GM08714 (cell line): ENCODE results near the gene CCNE1.
A peak's percentile ranks its signal among the peaks of the same experiment; 100 is the strongest.

Experiments used
- H3K4me3 ChIP-seq: fragments of 200-500 bp; sonication (Bioruptor generic); 2 replicates; pipeline ENCODE4 v1.5.1; 2014; ENCODE audit warnings: mild to moderate bottlenecking, low read length, inconsistent platforms
- ZNF274 ChIP-seq: IDR thresholded peaks from 2 replicates; pipeline ENCODE4 v1.6.1; 2012; ENCODE audit warnings: mild to moderate bottlenecking, low read depth, low read length

Gene CCNE1

GRCh38 chr19:29855741-29856500, 44.1 kb downstream of the CCNE1 start:
- no peak overlapping the region for H3K4me3 ChIP-seq

GRCh38 chr19:29858000-29858596, 46.3 kb downstream of the CCNE1 start:
- no peak overlapping the region for H3K4me3 ChIP-seq
- TF ChIP-seq ZNF274 = no peak

More at GRCh38 chr19:29855741-29856500, 44.1 kb downstream of the CCNE1 start:
- no peak for TF ChIP-seq ZNF274

GRCh38 chr19:29858621-29859020, 46.8 kb downstream of the CCNE1 start:
- TF ChIP-seq ZNF274 = no peak
- no peak overlapping the region for H3K4me3 ChIP-seq

GRCh38 chr19:29860492-29860891, 48.7 kb downstream of the CCNE1 start:
- TF ChIP-seq ZNF274 = no peak
- H3K4me3 ChIP-seq = no peak overlapping the region

GRCh38 chr19:29861574-29861973, 49.8 kb downstream of the CCNE1 start:
- no peak for TF ChIP-seq ZNF274
- H3K4me3 ChIP-seq = no peak overlapping the region

- no peak overlapping the region for H3K4me3 ChIP-seq
- TF ChIP-seq ZNF274 = no peak
These were observed 54.2 kb downstream of the CCNE1 start for GRCh38 chr19:29866011-29866410.

GRCh38 chr19:29867984-29868383, 56.2 kb downstream of the CCNE1 start:
- no peak overlapping the region for H3K4me3 ChIP-seq
- no peak for TF ChIP-seq ZNF274

- no peak overlapping the region for H3K4me3 ChIP-seq
- TF ChIP-seq ZNF274 = no peak
These were observed 59.4 kb downstream of the CCNE1 start for GRCh38 chr19:29871143-29871542.

GRCh38 chr19:29872224-29872731, 60.5 kb downstream of the CCNE1 start:
- no peak overlapping the region for H3K4me3 ChIP-seq
- TF ChIP-seq ZNF274 = no peak

GRCh38 chr19:29873024-29873800, 61.4 kb downstream of the CCNE1 start:
- peak overlapping the region; percentile 45; the same call in 1 of the 2 replicates for H3K4me3 ChIP-seq
- no peak for TF ChIP-seq ZNF274
